HG03135 (cell line): ENCODE data around the gene TPX2.
"Not testable (repeated sequence)": the region's sequence is repeated elsewhere in the genome, so short reads cannot be mapped to it uniquely, and the experiment has no call there.

ENCODE experiments used
- ATAC-seq: cut with Tn5 transposase; IDR thresholded peaks from one replicate; pipeline ENCODE4 v1.9.1; 2021; ENCODE audit warnings: mild to moderate bottlenecking, moderate library complexity; ENCODE audit not compliant: unreplicated experiment

Gene TPX2

GRCh38 chr20:31720486-31721407 is 18.3 kb upstream of the TPX2 start:
- no peak for ATAC-seq

GRCh38 chr20:31721408-31722256 is 17.5 kb upstream of the TPX2 start:
- ATAC-seq: no peak

DNA sequence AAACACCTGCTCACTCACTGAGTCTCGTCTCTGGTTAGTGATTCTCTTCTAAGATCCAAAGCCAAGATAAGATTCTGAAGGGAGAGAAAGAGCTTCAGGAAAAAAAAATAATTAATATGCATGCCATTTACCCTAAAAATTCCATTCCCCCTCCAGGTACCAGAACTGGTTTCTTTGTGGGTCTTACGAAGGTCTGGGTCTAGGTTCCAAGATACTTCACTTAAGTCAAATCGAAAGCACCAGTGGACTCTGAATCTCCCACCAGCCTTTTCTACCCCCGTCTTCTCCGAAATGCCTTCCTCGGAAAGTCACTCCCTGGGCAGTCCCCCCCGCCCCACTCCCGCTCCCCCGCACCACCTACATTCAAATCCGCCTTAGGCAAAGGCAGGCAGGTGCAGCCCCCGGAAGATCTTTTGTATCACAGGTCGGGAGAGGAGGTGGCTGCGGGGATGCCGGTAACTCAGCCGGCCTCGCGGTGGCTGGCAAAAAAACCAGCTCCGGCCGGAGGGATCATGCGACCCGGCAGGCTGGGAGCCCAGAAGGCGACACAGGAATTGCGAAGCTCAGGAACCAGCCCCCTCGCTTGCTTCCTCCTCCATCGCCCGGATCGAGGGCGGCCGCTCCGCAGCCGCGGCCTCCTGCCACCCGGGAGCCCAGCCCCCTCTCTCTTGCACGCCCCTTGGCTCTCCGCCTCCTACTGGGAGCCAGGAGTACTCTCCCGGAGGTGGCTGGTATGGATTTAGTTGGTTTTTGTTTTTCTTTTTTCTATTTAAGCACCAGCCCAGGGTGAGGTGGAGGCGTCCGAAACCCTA is 16.6 kb upstream of the TPX2 start, which contains the start of gene BCL2L1:
TSS of gene BCL2L1 (minus strand) at position 612 of the 812 bp plus-strand sequence. CDS start 650 bp downstream, outside the sequence.
- peak; percentile 21 for ATAC-seq

- ATAC-seq: no peak
These were observed 16.1 kb upstream of the TPX2 start for GRCh38 chr20:31723069-31723318.

GRCh38 chr20:31723319-31724078 is 15.6 kb upstream of the TPX2 start:
- ATAC-seq: peak; percentile 85

DNA sequence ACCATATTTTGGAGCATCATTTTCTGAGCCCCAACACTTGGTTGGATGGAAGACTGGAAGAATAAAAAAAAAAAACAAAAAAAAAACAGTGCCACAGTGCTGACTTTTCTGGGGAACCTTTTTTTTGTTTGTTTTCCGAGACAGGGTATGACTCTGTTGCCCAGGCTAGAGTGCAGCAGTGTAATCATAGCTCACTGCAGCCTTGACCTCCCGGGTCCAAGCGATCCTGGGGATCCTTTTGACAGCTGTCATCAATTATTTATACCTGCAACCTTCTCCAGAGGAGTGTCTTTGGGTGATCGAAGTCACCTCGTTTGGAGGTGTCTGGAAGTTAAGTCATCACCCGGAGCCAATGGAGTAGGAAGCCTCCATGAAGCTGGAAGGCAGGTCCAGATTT is 7.8 kb upstream of the TPX2 start:
- ATAC-seq: no peak

DNA sequence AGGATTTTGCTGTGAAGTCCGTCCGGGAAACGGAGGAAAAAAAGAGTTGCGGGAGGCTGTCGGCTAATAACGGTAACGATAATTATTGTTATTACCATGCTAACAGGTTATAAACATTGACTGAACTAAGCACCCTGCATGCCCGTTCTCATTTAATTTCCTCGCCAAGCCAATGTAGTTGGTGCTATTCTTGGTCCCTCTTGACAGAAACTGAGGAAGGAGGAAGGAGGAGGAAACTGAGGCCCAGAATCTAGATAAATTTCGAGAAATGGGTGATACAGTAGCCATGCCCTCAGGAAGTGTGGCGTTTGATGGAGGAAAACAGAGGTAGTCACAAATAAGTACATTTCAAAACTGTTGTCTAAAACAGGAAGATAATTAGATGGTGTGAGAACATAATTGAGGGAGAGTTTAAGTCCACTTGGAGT is 474 bp downstream of the TPX2 start:
- ATAC-seq: peak; percentile 10

DNA sequence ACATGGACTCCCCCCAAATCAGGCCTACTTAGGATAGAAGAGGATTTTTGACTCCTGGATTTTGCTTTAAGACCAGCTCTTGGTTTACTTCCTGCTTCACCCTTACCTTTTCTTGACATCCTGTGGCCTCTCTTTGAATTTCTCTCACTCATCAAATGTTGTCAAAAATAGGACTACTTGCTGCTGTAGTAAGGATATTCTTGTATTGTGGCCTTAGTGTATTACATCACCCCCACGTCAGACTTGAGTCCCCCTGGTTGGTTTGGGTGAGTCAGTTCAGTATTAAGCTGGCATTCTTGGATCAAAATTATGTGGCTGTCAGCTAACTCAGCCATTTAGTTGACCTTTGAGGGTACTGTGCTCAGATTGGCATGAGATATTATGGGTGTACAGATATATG is 1.1 kb downstream of the TPX2 start:
- no peak for ATAC-seq

DNA sequence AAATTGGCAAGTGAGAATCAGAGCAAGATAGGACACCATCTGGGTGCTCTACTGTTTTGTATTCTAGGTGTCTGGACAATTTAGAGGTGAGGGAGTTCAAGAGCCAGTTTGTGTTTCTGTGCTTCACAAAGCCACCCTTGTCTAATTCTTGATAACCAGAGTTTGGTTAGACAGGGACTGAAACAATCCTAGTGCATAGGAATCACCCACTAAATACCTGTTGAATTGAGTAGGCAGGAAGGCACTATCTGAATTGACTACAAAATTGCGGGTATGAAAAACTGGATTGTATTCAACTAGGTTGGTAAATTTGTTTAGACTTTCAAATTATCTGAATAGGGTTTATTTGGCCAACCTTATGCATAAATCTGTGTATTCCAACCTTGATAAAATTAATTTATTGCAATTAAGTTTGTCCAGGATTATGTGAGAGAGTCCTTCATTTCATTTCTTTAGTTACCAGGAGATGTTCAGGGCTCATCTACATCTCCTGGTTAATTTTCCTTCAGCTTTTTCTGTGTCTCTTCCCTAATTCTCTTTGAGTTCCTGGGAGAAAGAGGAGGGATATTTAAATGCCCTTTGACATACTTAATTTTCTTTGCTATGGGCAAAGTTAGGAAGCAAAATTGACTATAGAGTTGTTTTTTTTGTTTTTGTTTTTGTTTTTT is 1.7 kb downstream of the TPX2 start:
- no peak for ATAC-seq

GRCh38 chr20:31746068-31746878 is 7.2 kb downstream of the TPX2 start:
- ATAC-seq: no peak

DNA sequence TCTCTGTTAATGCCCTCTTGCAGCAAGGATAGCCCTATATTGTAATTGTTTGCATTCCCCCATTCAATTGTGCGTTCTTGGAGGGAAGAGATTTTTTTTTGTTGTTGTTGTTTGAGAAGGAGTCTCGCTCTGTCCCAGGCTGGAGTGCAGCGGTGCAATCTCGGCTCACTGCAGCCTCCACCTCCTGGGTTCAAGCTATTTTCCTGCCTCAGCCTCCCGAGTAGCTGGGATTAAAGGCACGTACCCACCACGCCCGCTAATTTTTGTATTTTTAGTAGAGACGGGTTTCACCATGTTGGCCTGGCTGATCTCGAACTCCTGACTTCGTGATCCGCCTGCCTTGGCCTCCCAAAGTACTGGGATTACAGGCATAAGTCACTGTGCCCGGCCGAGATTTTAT is 7.9 kb downstream of the TPX2 start:
- not testable (repeated sequence) for ATAC-seq

GRCh38 chr20:31747640-31748039 is 8.6 kb downstream of the TPX2 start:
- no peak for ATAC-seq

DNA sequence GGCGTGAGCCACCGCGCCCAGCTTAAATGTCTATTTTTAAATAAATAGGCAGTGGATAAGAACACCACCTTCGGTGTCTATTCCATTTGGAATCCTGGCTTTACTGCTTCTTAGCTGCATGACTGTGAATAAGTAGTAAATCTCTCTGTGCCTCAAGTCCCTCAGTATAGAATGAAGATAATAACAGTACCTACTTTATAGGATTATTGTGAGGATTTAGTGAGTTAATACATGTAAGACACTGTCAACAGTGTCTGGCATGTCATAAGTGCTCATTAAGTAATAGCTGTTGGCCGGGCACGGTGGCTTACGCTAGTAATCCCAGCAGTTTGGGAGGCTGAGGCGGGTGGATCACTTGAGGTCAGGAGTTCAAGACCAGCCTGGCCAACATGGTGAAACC is 10.1 kb downstream of the TPX2 start:
- no peak for ATAC-seq

DNA sequence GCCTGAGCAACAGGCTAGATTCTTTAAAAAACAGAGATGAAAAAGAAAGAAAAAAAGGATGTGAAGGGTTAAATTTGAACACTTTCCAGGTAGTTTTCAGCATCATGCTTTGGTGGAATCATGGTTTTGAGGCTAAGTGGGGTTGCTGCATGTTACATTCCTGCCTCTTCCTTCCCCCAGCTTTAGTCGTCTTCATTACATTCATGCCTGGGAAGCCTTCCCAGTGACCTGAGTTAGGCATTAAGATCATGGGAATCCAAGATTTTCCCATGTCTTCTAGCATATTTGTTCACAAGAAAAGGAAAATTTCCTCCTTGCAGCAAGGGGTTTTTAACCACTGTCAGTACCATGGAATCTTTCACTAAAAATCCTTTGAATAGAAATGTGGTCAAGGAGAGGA is 12.0 kb downstream of the TPX2 start:
- ATAC-seq: no peak

- no peak for ATAC-seq
These were observed 18.2 kb downstream of the TPX2 start for GRCh38 chr20:31757254-31757653.

DNA sequence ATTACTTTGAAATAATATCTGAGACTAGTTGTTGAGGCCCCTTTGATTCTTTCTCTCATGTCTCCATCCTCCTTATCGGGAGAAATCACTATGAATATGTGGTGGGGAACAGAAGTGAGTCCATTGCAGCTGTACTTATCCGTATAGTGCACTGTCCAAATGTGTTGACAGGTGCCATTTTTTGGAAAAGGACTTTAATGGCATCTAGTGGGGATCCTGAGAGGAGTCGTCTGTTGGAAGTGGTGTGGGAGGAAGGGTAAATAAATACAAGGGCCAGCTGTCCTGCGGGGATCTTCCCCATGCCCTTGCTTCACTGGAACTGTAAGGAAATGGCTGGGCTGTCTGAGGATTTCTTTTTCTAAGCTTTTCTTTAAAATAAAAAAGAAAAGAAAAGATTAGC is 19.4 kb downstream of the TPX2 start:
- ATAC-seq: no peak

- ATAC-seq: no peak
These were observed 19.9 kb downstream of the TPX2 start for GRCh38 chr20:31758991-31759390.

DNA sequence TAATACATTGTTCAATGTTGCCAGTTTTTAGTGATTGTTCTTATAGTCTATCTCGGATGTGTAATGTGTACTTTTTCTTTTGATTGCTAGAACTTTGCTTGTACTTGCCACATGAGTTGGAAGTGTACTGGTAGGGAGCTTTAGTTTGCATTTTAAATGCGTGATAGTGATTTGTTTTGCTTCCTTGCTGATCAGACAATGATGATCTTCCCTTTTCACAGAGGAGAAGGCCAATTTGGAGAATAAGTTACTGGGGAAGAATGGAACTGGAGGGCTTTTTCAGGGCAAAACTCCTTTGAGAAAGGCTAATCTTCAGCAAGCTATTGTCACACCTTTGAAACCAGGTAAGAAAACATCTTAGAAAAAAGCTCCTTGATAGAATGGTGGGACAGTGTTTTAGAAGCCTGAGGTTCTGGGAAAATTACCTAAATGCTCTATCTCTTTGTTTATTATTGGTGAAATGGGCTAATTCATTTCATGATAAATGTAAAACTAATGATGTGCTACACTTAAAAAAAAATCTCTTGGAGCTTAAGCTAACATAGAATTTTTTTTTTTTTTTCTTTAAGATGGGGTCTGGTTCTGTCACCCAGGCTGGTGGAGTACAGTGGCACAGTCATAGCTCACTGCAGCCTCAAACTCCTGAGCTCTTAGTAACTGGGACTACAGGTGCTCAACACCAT is 20.9 kb downstream of the TPX2 start:
- no peak for ATAC-seq
